ENCODE results near the gene ST6GAL1.
"Not testable (repeated sequence)": the region's sequence is repeated elsewhere in the genome, so short reads cannot be mapped to it uniquely, and the experiment has no call there.

Gene ST6GAL1

DNA sequence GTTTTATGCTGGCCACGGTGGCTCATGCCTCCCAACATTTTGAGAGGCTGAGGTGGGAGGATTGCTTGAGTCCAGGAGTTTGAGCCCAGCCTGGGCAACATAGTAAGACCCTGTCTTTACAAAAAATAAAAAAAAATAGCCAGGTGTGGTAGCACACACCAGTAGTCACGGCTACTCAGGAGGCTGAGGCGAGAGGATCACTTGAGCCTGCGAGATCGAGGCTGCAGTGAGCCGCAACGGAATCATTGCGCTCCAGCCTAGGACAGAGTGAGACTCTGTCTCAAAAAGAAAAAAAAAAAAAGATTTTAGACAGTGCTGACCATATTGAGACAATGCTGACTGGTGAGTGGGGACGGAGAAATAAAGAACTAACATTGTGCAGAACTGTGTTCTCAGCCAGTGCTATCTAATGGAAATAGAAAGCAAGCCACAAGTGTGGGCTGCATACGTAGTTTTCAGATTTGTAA is 67.2 kb downstream of the ST6GAL1 start:
- DNase-seq: peak in 1 of 2 donors; percentile 49

DNA sequence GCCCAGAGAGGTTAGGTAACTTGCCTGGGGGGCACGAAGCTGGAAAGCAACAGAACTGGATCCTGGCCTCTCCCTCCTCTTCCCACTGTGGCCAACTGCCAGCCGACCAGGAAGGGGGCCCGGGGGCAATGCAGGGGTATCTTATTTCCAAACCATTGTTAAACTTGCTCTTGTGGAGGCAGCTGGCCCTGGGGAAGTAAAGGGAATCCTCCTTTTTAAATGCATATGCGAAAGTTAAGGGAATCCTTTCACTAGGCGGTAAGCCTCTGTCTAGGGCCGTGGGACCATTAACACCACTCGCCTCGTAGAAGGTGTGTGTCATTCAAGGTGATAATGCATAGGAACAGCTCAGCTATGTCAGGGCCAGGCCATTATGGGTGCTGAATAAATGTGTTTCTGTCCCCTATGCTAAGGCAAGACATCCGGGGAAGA is 68.6 kb downstream of the ST6GAL1 start:
- no peak for DNase-seq

DNA sequence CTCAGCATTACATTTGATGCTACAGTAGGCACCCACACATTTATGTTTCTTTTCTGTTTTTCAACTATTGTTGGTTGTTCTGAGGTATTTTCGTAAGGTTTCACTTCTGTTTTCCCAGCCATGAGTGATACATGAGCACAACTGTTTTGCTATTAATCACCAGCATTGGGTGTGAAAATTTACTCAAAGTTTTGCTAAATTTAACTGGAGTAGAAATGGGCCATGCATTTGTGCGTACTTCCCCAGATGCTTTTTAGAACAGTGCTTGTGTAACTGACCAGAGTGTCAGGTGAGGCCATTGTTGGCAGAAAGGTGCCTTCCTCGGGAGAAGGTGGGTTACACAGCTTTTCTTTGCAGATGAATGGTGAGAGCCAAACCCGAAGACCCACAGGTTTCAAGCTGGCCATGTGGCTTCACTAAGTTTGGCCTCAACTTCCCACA is 70.4 kb downstream of the ST6GAL1 start:
- DNase-seq: peak; percentile 70 to 72

- no peak for DNase-seq
Observed at GRCh38 chr3:187002915-187003314, 72.6 kb downstream of the ST6GAL1 start.

DNA sequence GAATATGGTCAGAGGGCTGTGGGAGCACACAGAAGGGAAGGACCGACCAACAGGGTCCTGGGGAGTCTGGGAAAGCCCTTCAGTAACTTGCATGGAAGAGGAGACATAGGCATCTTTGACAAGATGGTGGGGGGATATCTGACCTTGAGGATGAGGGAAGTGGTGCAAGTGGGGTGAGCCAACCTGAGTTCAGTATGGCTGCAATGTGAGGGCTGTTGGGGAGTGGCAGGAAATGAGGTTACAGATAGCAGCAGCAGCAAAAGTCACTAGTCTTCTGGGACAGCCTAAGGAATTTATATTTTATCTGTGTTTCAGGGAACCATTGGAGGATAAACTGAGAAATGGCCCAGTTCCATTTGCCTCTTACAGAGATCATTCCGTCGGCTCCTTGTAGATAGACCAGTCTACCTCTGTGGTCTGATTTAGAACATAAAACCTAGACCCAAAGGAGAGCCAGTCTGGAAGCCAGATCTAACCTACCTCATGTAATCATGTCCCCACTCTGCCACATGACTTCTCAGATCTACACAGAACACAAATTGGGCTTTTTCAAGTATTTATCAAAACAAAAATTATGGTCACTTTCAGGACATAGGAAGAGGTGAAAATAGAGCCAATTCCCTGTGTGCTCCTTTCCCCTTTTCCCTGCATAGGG is 75.6 kb downstream of the ST6GAL1 start:
- no peak for DNase-seq

- peak; percentile 19 to 24 for DNase-seq
Observed at GRCh38 chr3:187006864-187007630, 76.7 kb downstream of the ST6GAL1 start.

DNA sequence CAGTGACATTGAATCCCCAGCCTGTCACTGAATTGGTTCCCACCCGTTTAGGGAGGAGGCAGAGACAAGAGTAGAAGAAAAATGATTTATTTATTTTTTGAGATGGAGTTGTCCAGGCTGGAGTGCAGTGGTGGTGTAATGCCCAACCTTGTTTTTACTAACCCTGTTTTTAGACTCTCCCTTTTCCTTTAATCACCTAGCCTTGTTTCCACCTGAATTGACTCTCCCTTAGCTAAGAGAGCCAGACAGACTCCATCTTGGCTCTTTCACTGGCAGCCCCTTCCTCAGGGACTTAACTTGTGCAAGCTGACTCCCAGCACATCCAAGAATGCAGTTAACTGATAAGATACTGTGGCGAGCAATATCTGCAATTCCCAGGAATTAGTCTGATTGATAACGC is 80.1 kb downstream of the ST6GAL1 start:
- not testable (repeated sequence) for DNase-seq

- DNase-seq: peak; percentile 79 to 81
Observed at GRCh38 chr3:187011915-187012314, 81.6 kb downstream of the ST6GAL1 start.

DNA sequence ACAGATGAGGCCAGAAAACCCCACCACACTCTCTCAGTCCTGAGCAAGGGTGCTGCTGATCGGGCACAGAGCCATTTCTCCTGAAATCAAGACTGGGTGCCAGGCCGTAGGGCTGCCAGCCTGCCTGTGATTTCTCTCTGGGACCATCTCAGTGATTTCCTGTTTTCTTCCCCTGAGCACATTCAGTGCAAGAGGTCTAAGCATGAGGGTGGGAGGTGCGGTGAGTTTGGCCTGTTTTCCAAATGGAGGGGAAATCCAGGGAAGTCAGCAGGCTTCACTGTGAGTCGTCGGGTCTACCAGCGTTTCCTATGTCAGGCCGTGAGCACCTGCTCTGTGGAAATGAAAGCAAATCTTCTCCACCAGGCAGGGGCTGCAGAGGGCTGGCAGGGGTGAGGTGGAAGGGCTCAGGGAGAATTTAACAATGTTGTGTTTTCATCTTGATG is 82.3 kb downstream of the ST6GAL1 start:
- peak; percentile 63 to 89 for DNase-seq

GRCh38 chr3:187013159-187013716 is 82.9 kb downstream of the ST6GAL1 start:
- DNase-seq: peak; percentile 70 to 79

- no peak for DNase-seq
Observed at GRCh38 chr3:187014417-187014864, 84.1 kb downstream of the ST6GAL1 start.

DNA sequence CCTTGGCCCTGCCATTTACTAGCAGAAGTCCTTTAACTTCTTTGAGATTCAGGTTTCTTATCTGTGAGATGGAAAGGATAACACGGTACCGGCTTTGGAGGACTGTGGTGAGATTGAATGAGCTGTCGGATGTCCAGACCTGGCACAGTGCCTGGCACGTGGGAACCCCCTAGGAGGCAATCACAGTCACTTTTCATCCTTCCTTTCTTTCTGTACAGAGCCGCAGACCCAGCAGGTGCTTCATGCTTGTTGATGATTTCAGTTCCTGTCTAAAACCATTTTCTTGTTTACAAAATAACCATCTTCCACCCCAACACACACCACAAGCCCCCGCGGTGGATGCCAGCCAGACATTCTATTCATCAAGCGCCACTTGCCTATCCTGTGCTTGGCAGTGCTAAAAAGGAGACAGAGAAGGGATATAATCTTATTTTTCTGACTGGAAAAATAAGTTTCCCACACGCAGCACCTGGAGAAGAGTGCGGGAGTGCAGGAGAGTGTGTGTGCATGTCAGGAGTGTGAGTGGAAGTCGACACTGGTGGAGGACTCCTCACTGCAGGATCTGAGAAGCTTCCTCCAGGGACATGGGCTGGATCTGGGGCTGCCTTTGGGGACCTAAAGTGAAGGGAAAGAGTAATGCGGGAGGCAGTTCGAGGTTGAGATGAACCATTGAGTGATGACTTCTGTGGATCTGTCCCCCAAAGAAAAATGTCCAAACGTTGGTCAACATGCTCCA is 85.7 kb downstream of the ST6GAL1 start:
- no peak for DNase-seq

DNA sequence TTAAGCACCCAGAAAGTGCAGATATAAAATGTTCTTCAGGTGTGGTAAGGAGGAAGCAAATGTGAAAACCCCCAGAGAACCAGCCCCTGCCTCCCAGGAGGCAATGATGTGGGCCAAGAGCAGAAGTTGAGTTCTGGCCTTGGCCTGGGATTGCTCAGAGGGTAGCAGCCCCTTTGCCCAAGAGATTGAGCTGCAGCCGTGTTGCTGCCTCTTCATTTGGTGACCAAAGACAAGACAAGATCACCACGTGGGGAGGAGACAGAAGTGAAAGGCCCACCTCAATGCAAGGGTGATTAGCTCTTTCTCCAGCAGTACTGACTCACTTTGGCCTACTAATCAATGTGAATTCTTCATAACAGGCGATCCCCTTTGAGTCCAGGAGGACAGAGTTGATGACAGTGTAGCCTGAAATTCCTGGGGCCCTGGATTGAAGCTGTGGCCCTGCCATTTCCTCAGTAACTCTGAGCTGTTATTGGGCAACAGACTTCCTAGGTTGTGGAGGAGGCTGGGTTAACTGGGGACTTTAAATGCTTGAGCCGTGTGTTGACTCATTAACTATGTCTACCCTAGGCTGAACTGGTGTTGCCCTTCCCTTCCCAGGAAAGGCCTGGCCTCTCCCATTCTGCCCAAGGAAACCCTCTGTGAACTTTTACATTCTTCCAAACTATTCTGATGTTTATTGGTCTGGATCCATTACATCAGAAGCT is 86.5 kb downstream of the ST6GAL1 start:
- peak; percentile 83 to 86 for DNase-seq

GRCh38 chr3:187017511-187018230 is 87.3 kb downstream of the ST6GAL1 start:
- DNase-seq: peak in 1 of 2 donors; percentile 27

GRCh38 chr3:187019542-187020072 is 89.3 kb downstream of the ST6GAL1 start:
- no peak for DNase-seq

- no peak for DNase-seq
Observed at GRCh38 chr3:187020376-187020775, 90.0 kb downstream of the ST6GAL1 start.

GRCh38 chr3:187021748-187022402 is 91.5 kb downstream of the ST6GAL1 start:
- DNase-seq: no peak

- DNase-seq: no peak
Observed at GRCh38 chr3:187022403-187023029, 92.2 kb downstream of the ST6GAL1 start.

DNA sequence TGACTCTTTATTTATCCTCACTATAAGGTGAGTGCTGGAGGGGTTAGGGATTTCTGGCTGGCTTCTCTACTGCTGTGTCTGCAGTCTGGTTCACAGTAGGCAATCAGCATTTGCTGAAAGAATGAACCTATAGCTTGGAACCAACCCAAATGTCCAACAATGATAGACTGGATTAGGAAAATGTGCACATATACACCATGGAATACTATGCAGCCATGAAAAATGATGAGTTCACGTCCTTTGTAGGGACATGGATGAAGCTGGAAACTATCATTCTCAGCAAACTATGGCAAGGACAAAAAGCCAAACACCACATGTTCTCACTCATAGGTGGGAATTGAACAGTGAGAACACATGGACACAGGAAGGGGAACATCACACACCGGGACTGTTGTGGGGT is 93.0 kb downstream of the ST6GAL1 start:
- not testable (repeated sequence) for DNase-seq

Measured in inflammatory macrophage treated with lipopolysaccharide for 1 hour (primary cell).